ENCODE results near the gene ANKRD62.
"Not testable (repeated sequence)": the region's sequence is repeated elsewhere in the genome, so short reads cannot be mapped to it uniquely, and the experiment has no call there.

The ANKRD62 gene

DNA sequence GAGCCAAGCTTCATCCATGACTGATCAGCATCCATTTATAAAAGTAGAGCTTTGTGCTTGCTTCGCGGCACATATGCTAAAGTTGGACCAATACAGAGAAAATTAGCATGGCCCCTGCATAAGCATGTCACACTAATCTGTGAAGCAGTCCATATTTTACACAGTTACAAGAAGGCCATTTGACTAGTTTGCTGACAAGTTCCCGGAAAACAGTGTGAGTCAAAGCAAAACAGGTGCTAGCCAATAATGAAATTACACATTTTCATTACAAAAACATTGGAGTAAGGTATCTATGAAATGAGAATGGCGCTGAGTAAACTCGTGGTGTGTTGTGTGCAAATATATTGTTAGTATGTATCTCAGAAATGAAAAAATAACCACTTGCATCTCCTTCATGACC lies 4.7 kb downstream of the ANKRD62 start:
- no peak for DNase-seq (ENCODE audit: low read depth in 2 of 2)

DNA sequence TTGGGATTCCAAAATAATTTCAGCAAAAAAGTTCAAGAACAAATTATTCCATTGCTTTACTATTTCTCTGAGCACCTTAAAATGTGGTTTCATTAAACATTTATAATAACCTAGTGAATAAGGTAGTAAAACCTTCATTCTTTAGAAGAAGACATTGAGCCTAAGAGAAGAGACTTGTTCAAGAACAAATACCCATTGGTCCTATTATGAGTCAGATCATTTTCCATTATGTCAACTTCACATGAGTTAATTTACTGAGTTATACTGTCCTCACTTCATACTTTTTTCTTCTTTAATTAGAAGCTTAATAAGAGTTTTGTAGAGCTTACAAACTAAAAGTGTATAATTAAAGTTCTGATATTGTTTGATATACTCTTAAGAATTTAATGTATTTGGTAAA lies 5.5 kb downstream of the ANKRD62 start:
- no peak for DNase-seq (ENCODE audit: low read depth in 2 of 2)

DNA sequence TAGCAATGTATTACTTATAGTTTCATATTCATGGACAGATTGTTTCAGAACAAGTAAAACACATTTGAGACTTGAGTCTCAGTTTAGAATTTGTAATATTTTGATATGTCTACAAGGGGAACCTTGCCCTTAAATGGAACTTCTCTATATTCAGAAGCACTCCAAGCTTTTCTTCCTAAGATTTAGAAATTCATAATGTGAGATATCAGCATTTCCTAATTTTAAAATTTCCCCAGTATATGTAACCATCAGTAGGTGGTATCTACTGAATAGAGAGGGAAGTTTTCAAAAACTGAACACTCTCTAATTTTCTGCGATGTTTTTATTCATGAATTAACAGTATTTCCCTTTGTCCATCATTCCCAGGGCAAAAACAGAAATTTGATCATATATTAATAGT lies 7.6 kb downstream of the ANKRD62 start:
- no peak for DNase-seq (ENCODE audit: low read depth in 2 of 2)

DNA sequence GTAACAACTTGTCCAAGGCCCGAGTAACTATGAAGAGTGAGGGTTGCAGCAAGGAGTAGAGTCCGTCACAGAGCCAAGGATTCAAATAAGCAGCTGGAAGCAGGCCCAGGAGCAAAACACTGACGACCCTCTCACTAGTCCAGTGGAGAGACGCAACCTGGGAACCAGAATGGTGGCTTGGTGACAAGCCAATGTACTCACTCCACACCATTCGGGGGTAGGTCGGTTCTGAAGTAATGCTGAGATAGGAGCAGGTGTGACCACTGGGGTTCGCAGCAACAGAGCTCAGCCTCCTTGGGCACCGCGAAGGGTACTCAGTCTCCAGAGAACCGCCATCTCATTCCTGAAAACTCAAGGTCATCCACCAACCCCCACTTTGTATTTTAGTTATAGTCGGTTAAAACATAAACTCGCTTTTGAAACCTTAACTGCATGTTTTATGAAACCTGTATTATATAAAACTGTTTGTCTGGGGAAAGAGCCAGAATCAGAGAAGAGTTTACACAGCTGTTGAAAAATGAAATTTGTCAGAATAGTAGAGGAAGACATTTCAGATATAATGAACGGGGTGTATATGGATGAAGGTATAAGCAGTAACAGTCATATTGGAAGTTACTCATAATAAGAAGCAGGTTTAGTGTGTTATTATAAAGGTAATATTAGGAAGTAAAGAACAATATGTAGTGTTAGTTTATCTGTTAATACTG lies 8.6 kb downstream of the ANKRD62 start:
- DNase-seq (ENCODE audit: low read depth in 2 of 2) = no peak

DNA sequence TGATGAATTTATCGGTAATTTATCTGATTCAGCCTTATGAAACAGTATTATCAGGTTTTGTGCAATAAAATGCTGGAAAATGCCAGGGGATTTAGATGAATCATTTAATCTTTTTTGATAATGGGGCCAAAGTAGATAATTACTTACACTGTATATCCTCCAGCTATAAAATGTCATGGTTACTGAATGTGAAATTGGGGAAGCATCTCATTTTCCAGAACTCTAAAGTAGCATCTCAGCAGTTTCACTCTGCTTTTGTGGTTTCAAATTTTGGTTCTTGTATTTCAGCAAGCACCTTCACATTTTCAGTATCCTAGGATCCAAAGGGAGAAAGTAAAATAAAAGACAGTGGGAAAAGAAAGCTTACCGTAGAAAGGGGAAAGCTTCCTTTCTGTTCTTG lies 12.8 kb downstream of the ANKRD62 start:
- no peak for DNase-seq (ENCODE audit: low read depth in 2 of 2)

DNA sequence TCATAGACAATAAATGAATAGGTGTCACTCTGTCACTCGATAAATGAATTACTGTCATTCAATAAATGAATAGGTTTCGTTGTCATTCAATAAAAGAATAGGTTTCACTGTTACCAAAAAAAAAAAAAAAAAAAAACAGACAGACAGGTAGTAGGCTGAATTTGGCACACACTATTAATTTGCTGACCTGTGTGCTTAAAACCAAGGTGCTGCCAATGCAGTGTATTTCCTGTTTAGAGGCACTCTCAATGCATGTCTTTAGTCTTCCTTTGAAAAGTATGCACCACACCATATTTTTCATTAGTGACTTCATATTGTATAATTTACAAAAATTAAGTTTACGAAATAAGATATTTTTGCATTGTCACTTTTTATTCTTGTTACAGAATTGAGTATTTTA lies 16.2 kb downstream of the ANKRD62 start:
- DNase-seq (ENCODE audit: low read depth in 2 of 2) = no peak

DNA sequence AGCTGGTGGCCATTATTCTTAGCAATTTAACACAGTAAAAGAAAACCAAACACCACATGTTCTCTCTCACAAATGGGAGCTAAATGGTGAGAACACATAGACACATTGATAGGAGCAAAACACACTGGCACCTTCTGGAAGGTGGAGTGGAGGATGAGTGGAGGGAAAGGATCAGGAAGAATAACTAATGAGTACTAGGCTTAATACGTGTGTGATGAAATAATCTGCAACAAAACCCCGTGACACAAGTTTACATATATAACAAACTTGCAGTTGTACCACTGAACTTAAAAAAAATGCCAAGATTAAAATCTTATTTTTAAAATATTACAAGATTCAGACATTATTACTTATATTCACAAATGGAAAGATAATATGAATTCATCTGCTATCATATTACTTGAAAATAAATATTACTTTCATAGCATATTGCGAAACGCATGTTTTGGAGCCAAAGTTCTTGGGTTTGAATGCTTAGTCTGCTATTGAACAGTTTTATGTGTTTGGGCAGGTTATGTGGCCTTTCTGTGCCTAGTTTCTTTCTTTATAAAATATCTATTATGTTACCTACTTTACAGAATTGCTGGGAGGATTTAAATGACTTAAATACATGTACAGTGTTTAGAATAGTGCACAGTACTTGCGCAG lies 20.5 kb downstream of the ANKRD62 start:
- DNase-seq (ENCODE audit: low read depth in 2 of 2) = no peak

DNA sequence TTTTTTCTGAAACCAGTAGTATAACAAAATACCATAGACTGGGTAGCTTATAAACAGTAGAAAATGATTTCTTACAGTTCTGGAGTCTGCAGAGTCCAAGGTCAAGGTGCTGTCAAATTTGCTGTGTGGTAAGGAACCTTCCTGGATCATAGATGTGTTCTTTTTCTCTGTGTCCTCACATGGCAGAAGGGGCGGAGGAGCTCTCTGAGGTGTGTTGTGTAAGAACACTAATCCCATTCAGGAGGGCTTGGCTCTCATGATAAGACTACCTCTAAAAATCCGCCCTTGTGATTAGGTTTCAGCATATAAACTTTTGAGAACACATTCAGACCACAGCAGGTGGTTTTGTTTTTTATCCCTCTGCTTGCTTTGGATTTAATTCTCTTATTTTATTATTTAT lies 25.7 kb downstream of the ANKRD62 start:
- DNase-seq (ENCODE audit: low read depth in 2 of 2) = no peak

DNA sequence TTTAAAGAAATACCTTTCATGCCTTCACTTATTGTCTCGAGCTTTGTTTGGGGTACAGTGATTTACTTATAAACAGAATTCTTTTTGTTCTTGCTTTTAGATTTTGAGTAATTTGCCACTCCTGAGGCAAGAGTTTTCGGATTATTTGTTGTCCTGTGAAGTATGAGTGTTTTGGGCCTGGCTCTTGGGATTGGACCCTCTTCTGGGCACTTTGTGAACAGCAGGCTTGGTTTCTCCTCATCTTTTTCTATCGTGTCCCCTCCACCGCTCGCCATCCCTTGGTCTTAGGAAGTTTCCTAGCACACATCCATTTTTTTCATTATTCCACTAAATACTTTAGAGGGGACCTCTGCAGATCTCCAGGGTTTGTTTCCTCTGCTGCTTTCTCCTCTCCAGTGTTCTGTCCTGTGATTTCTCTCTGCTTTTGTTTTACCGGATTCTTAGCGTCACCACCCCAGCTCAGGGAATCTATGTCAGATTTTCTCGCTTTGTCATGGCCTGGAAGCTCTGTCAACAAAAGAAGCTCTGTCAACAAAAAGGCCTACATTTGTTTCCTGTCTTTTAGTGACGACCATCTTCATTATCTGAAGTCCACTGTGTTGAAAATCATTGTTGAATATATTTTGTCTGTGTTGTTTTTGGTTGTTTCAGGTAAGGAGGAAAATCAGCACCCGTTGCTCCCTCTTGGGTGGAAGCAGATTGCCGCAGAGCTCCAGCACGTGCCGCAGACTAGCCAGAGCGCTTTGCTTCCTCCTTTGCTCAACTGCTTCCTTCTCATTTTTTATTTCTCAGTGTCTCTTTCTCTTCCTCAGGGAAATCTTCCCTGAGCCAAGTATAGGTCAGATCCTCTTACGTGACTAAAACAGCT lies 27.8 kb downstream of the ANKRD62 start:
- DNase-seq (ENCODE audit: low read depth in 2 of 2) = no peak

DNA sequence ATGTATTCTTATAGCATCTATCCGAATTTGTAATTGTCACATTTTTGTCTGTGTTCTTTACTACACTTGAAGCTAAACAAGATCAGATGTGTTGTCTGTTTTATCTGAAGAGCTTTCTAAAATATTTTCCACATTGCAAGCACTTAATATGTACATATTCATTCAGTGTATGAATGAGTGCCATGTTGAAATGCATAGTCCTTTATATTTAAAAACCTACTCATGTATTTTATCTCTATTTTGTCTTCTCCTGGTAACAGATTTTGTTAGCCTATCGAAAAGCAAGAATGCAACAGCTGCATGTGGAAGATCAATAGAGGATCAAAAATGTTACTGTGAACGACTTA lies 28.4 kb downstream of the ANKRD62 start:
- DNase-seq (ENCODE audit: low read depth in 2 of 2) = not testable (repeated sequence)

DNA sequence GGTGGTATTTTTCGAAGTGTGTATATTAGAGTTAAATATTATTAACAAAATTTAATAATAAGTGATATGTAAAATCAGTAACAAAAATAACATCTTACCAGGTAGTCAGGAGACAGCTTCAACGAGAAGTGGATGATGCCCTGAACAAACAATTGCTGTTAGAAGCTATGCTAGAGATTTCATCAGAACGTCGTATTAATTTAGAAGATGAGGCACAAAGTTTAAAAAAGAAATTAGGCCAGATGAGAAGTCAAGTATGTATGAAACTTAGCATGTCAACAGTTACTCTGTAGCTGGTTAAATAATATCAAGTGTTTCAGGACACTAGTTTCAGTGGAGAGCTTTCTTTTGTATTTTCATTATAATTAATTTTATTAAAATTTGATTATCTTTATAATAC lies 34.0 kb downstream of the ANKRD62 start:
- DNase-seq (ENCODE audit: low read depth in 2 of 2) = not testable (repeated sequence)

DNA sequence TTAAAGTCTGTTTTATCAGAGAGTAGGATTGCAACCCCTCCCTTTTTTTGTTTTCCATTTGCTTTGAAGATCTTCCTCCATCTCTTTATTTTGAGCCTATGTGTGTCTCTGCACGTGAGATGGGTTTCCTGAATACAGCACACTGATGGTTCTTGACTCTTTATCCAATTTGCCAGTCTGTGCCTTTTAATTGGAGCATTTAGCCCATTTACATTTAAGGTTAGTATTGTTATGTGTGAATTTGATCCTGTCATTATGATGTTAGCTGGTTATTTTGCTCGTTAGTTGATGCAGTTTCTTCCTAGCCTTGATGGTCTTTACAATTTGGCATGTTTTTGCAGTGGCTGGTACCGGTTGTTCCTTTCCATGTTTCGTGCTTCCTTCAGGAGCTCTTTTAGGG lies 45.2 kb downstream of the ANKRD62 start:
- DNase-seq (ENCODE audit: low read depth in 2 of 2) = not testable (repeated sequence)

DNA sequence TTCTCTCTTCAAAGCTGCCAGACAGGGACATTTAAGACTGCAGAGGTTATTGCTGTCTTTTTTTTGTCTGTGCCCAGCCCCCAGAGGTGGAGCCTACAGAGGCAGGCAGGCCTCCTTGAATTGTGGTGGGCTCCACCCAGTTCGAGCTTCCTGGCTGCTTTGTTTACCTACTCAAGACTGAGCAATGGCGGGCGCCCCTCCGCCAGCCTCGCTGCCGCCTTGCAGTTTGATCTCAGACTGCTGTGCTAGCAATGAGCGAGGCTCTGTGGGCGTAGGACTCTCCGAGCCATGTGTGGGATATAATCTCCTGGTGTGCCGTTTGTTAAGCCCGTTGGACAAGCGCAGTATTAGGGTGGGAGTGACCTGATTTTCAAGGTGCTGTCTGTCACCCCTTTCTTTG lies 47.2 kb downstream of the ANKRD62 start:
- not testable (repeated sequence) for DNase-seq (ENCODE audit: low read depth in 2 of 2)

DNA sequence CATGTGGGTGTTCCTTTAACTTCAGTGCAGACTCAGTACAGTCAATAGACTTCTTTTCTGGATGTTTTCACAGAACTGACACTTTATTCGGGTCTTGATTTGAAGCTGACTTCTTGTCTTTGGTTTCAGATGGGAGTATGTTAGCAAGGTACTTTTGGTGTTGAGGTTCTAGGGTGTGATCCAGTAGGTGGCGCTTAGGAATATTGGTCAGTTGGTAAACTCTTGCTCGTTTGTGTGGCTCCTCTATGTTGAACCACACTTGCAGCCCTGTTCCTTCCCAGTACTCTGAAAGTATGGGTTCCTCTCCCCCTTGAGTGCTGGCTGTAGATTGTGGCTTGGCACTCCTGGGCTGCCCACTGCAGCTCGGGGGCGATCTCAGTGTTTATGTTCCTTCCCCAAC lies 48.1 kb downstream of the ANKRD62 start:
- not testable (repeated sequence) for DNase-seq (ENCODE audit: low read depth in 2 of 2)

DNA sequence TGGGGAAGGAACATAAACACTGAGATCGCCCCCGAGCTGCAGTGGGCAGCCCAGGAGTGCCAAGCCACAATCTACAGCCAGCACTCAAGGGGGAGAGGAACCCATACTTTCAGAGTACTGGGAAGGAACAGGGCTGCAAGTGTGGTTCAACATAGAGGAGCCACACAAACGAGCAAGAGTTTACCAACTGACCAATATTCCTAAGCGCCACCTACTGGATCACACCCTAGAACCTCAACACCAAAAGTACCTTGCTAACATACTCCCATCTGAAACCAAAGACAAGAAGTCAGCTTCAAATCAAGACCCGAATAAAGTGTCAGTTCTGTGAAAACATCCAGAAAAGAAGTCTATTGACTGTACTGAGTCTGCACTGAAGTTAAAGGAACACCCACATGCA lies 55.8 kb downstream of the ANKRD62 start:
- DNase-seq (ENCODE audit: low read depth in 2 of 2) = not testable (repeated sequence)

DNA sequence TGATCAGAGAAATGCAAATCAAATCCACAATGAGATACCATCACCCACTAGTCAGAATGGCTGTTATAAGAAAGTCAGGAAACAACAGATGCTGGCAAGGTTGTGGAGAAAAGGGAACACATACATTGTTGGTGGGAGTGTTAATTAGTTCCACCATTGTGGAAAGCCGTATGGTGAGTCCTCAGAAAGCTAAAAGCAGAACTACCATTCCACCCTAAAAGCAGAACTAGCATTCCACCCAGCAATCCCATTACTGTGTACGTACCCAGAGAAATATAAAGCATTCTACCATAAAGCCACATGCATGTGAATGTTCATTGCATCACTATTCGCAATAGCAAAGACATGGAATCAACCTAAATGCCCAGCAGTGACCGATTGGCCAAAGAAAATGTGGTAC lies 60.7 kb downstream of the ANKRD62 start:
- DNase-seq (ENCODE audit: low read depth in 2 of 2) = no peak

DNA sequence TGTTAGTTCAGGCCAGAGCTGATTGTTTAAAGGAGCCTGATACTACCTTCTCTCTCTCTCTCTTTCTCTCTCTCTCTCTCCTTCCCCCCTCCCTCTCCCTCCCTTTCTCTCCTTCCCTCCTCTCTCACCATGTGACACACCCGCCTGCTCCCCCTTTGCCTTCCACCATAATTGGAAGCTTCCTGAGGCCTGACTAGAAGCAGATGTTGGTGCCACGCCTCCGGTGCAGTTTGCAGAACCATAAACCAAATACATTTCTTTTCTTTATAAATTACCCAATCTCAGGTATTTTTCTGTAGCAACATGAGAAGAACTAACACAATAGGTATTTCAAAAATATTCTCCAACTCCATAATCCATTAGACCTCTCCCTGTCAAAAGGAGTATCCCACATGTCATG lies 62.4 kb downstream of the ANKRD62 start:
- DNase-seq (ENCODE audit: low read depth in 2 of 2) = no peak

DNA sequence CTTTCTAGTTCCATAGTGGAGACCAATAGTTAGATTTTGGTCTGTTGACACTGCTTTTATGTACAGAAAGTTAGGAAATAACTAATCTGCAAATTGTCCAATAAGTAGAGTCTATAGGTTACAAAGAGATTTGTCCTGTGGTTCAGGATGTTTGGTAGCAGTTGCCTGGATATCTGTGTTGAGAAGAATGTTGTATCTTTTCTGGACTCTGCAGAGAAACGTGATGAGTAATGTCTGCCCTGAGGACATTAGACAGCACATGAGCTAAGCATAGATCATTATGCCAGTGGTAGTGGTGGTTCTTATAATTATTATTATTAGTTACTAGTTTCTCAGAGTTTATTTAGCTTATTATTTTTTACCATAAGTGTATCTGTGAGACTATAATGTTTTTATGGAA lies 65.8 kb downstream of the ANKRD62 start:
- no peak for DNase-seq (ENCODE audit: low read depth in 2 of 2)

DNA sequence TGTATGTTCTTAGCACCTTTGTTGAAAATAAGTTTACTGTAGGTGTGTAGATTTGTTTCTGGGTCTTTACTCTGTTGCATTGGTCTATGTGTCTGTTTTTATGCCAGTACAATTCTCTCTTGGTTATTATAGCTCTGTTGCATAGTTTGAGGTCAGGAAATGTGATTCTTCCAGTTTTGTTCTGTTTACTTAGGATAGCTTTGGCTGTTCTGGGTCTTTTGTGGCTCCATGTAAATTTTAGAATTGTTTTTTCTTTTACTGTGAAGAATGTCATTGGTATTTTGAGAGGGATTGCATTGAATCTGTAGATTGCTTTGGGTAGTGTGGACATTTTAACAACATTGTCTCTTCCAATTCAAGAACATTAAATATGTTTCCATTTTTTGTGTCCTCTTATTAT lies 69.1 kb downstream of the ANKRD62 start:
- DNase-seq (ENCODE audit: low read depth in 2 of 2) = no peak

DNA sequence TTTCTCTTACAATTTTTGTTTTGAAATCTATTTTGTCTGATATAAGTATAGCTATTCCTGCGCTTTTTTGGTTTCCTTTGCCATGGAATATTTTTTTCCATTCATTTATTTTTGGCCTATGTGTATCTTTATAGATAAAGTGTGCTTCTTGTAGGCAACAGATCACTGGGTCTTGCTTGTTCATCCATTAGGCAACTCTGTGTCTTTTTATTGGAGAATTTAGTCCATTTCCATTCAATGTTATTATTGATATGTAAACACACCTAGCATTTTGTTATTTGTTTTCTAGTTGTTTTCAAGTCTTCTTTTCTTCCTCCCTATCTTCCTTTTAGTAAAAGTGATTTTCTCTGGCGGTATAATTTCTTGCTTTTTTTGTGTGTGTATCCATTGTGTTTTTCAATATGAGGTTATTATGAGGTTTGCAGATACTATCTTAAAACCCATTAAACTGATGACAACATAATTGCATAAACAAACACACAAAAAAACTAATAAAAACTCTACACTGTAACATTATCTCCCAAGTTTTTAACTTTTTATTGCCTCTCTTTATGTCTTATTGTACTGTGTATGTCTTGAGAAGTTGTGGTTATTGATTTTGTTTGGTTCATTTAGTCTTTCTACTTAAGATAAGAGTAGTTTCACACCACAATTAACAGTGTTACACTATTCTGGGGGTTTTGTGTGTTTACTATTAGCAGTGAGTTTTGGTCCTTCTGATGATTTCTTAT lies 71.6 kb downstream of the ANKRD62 start:
- DNase-seq (ENCODE audit: low read depth in 2 of 2) = no peak

Measured in activated CD4-positive, alpha-beta T cell treated with anti-CD3 and anti-CD28 coated beads for 24 hours (primary cell).